Large intestine (tissue), 3 donors: ENCODE results near the gene ITGAE. TPM values are rescaled to one million over a fixed set of nuclear protein-coding genes. Genes with fewer than 3 reads are reported as not detected.
"Not testable (repeated sequence)": the region's sequence is repeated elsewhere in the genome, so short reads cannot be mapped to it uniquely, and the experiment has no call there.

Experiments used
- DNase-seq, 2 donors: peaks; one replicate each; pipeline versions ENCODE4 v3.0.0 to v3.0.0-alpha.2; 2013
- H3K27ac ChIP-seq: one replicate; pipeline ENCODE4 v1.5.1; 2013; ENCODE audit warnings: low read length
- H3K27me3 ChIP-seq: 2 replicates; pipeline ENCODE4 v1.6.1; 2013; ENCODE audit warnings: low read length; ENCODE audit not compliant: control insufficient read depth, insufficient read depth
- H3K36me3 ChIP-seq: 2 replicates; pipeline ENCODE4 v1.6.1; 2013; ENCODE audit warnings: low read length; ENCODE audit not compliant: control insufficient read depth, insufficient read depth
- H3K4me1 ChIP-seq: one replicate; pipeline ENCODE4 v1.6.1; 2013; ENCODE audit warnings: low read length; ENCODE audit not compliant: control insufficient read depth, insufficient read depth
- H3K4me3 ChIP-seq: one replicate; pipeline ENCODE4 v1.5.1; 2013; ENCODE audit warnings: low read length
- H3K9me3 ChIP-seq: one replicate; pipeline ENCODE4 v1.6.1; 2013; ENCODE audit warnings: mild to moderate bottlenecking, low read depth, low read length, moderate library complexity; ENCODE audit not compliant: control insufficient read depth
- WGBS: methylation state at CpG from one replicate; pipeline ENCODE4 v1.1.5; 2013; ENCODE audit warnings: low lambda C conversion rate; ENCODE audit not compliant: insufficient coverage; 5-methylcytosine and 5-hydroxymethylcytosine counted together
- polyA plus RNA-seq: library from polyadenylated mRNA; unstranded; fragments of 120-200 nt; gene quantifications from one replicate; pipeline ENCODE4 v1.2.1, GENCODE V29; 2013

The ITGAE gene
- polyA plus RNA-seq, 1 donor = 45.8 TPM

DNA sequence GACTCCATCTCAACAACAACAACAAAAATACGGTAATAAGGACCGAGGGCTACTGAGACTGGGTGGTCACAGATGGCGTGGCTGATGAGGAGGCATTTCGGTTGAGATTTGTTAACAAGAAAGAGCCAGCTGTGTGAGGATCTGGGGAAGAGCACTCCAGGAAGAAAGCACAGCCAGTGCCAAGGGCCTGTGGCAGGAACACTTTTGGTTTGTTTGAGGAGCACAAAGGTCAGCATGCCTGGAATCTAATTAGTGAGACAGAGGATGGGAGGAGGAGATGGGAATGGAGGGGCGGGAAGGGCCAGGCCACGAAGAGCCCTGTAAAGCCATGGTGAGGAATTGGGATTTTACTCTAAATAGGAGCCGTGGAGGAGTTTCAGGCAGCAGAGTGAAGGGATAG lies 52.4 kb downstream of the ITGAE start:
- no peaks in the 10 kb centered on the region for H3K27me3 ChIP-seq
- DNase-seq = no peak
- no CpG with 5 or more reads among the region's 7 CpGs for WGBS
- H3K27ac ChIP-seq = no peak overlapping the region
- H3K4me3 ChIP-seq = no peak overlapping the region
- no peaks in the 10 kb centered on the region for H3K9me3 ChIP-seq
- H3K4me1 ChIP-seq = no peaks in the 10 kb centered on the region
- H3K36me3 ChIP-seq = no peaks in the 10 kb centered on the region

DNA sequence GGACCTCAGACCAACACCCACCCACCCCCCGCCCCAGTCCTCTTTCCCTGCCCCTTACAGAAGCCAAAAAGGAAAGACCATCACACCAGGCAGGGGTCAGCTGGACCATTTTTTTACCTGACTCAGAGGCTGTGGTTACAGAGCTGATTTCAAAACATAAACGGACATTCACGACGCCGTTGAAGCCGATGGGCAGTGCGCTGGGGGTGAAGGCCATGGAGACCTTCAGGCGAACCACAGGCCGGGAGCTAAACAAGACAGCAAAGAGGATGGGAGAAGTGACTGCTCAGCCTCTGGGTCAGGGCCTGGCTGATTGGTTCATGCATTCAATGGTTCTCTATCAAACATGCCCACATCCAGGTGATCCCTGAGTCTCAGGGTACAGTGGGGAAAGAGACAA lies 53.2 kb downstream of the ITGAE start:
- H3K36me3 ChIP-seq = no peaks in the 10 kb centered on the region
- H3K27me3 ChIP-seq = no peaks in the 10 kb centered on the region
- H3K9me3 ChIP-seq = no peaks in the 10 kb centered on the region
- no peaks in the 10 kb centered on the region for H3K4me1 ChIP-seq
- no peak overlapping the region for H3K4me3 ChIP-seq
- H3K27ac ChIP-seq = no peak overlapping the region
- DNase-seq = no peak
- WGBS = no CpG with 5 or more reads among the region's 9 CpGs

DNA sequence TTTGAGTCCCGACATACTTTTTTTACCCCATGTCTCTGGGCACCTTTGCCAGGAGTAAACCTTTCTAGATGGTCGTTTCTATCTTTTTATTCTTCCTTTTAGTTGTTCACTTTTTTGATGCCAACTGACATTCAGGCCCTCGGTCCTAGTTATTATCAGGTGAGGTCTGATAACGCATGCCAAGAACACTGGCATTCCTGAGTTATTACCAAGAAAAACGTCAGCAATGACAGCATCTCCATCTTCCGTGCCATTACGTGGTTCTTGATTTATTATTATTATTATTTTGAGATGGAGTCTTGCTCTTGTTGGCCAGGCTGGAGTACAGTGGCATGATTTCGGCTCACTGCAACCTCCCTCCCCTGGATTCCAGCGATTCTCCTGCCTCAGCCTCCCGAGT lies 55.9 kb downstream of the ITGAE start:
- no peak for DNase-seq
- Histone ChIP-seq H3K27me3 (no peaks in the 10 kb centered on the region), H3K9me3 (no peaks in the 10 kb centered on the region), H3K36me3 (no peaks in the 10 kb centered on the region), H3K4me3 (no peak overlapping the region), H3K4me1 (no peaks in the 10 kb centered on the region), H3K27ac (no peak overlapping the region)
- 93% methylated on average over 2 of the region's 10 CpGs for WGBS

DNA sequence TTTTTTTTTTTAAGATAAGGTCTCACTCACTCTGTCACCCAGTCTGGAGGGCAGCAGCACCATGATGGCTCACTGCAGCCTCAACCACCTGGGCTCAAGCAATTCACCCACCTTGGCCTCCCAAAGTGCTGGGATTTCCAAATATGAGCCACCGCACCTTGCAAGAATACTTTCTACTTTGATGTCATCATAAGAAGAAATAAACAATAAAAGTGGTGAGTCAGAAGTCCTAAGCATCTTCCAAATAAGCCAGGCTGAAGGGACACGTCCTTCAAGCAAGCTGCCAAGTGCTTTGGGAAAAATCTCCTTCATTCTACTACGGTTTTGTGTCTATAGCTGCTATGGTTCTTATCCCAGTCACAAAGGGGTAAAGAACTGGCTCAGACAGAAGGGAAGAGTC lies 57.0 kb downstream of the ITGAE start:
- H3K4me3 ChIP-seq = no peak overlapping the region
- H3K9me3 ChIP-seq = no peaks in the 10 kb centered on the region
- H3K27me3 ChIP-seq = no peaks in the 10 kb centered on the region
- DNase-seq = no peak
- H3K27ac ChIP-seq = no peak overlapping the region
- H3K4me1 ChIP-seq = peaks cover 3% of the 10 kb centered on the region
- no CpG with 5 or more reads among the region's 3 CpGs for WGBS
- no peaks in the 10 kb centered on the region for H3K36me3 ChIP-seq

DNA sequence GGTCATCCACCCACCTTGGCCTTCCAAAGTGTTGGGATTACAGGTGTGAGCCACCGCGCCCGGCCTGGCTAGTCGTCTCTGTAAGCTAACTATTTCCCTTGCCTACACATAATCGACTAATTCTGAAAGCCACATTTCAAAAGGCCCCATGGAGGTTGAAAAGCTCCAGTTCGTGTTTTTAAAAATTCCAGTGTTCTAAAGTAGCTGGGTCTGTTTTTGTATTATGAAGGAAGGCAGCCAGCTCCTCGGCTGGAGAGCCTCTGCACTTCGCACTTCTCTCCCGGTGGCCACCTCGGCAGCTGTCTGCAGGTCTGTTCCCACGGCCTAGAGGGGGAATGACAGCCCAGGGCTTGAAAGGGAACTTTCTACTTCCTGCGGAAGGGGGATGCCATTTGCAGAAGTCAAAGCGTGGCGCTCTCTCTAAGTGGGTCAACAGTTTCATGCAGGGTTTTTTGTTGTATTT lies 60.3 kb downstream of the ITGAE start:
- H3K36me3 ChIP-seq = no peaks in the 10 kb centered on the region
- no peak for DNase-seq

DNA sequence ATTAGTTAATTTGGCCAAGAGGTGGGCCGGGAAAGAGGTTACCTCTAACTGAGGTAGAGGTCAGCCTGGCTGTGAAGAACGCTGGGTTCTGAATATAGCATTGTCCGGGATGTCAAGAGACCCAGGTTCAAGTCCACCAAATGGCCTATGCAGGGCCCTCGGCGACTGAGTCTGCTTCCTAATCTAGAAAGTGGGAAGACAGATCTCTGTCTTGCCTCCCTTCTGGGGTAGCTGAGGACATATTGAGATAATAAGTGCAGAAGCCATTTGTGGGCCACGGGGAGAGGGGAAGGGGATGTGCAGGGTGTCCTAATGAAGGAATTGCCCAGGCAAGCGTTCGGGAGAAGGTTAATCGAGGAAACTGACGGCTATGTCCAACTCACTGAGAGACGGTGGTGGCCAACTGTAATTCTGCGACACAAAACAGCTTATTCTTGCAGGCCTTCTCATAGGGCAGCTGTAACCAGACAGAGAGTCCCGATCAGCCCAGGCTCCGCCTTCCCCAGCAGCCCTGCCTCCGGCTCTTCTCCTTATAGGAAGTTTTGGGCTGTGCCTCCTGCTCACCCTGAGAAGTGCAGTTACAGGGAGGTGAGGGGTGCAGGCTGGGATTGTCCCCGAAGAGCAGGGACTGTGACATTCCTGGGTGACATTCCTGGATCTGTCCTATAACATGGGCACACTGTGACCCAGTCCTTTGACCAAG lies 61.4 kb downstream of the ITGAE start:
- no peak overlapping the region for H3K27ac ChIP-seq
- H3K4me1 ChIP-seq = peaks cover 16% of the 10 kb centered on the region
- no CpG with 5 or more reads among the region's 16 CpGs for WGBS

More for the DNA sequence above, 60.3 kb downstream of the ITGAE start:
- no peaks in the 10 kb centered on the region for H3K9me3 ChIP-seq
- WGBS = no CpG with 5 or more reads among the region's 14 CpGs
- no peaks in the 10 kb centered on the region for H3K27me3 ChIP-seq
- no peak overlapping the region for H3K27ac ChIP-seq
- H3K4me1 ChIP-seq = peaks cover 16% of the 10 kb centered on the region
- H3K4me3 ChIP-seq = no peak overlapping the region

DNA sequence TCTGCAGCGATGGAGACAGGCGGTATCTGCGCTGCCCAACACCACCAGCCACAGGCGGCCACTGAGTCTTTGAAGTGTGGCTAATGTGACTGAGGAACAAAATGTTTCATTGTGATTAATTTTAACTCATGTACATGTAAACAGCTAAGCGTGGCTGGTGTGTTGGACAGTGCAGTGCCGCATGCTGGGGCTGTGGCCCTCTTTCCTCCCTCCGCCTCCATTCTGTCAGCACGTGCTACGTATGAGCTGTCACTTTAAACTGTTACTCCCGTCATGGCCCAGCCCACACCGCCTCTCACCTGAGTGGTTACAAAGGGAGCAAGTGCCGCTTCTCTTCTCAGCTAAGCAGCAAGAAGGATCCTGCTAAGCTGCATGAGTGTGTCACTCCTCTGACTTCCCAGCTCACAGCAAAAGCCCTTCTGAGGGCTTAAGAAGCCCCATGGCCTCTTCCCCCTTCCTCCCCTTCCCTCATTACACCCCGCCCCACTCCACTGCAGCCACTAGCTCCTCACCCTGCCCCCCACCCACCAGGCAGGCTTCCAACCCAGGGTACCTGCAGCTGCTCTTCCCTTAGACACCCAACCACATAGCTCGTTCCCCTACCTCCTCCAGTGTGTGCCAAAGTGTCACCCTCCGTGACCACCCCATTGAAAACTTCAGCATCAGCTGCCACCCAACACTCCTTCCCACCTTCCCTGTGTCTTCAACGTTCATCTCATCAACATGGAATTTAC lies 62.3 kb downstream of the ITGAE start:
- 57% methylated on average over 2 of the region's 16 CpGs for WGBS
- Histone ChIP-seq H3K27me3 (no peaks in the 10 kb centered on the region), H3K36me3 (no peaks in the 10 kb centered on the region), H3K4me1 (peaks cover 16% of the 10 kb centered on the region), H3K27ac (no peak overlapping the region), H3K4me3 (no peak overlapping the region), H3K9me3 (no peaks in the 10 kb centered on the region)
- DNase-seq = peak; percentile 53 to 74

More for the DNA sequence above, 61.4 kb downstream of the ITGAE start:
- H3K4me3 ChIP-seq = no peak overlapping the region
- no peak for DNase-seq
- no peaks in the 10 kb centered on the region for H3K9me3 ChIP-seq
- H3K36me3 ChIP-seq = no peaks in the 10 kb centered on the region
- H3K27me3 ChIP-seq = no peaks in the 10 kb centered on the region

DNA sequence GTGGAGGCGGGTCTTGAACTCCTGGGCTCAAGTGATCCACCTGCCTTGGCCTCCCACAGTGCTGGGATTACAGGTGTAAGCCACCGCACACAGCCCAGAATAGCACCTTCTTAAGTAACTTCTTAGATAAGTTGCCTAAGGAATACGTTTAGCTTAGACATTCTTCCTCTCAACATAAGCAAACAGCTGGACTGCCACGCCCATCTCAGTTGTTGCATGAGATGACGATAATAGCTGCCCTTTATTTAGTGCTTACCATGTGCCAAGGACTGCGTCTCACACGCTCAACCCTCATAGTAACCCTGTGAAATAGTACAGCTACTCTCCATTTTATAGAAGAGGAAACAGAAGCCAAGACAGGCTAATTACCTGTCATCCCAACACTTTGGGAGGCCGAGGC lies 65.5 kb downstream of the ITGAE start:
- WGBS = 14% methylated on average over 1 of the region's 8 CpGs

DNA sequence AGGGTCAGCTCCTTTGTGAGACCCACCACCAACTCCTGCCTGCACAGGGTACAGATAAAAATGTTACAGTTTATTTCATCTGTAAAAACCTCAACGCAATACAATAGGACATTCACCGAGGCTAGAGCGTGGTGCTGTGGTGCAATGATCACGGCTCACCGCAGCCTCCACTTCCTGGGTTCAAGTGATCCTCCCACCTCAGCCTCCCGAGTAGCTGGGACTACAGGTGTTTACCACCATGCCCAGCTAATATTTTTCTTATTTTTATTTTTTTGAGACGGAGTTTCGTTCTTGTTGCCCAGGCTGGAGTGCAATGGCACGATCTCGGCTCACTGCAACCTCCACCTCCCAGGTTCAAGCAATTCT lies 66.1 kb downstream of the ITGAE start:
- H3K4me3 ChIP-seq, H3K9me3 ChIP-seq, H3K36me3 ChIP-seq, H3K27me3 ChIP-seq, H3K27ac ChIP-seq, DNase-seq: not testable (repeated sequence)
- 100% methylated on average over 1 of the region's 10 CpGs for WGBS
- H3K4me1 ChIP-seq = peaks cover 16% of the 10 kb centered on the region

More for the DNA sequence above, 65.5 kb downstream of the ITGAE start:
- H3K36me3 ChIP-seq = no peaks in the 10 kb centered on the region
- no peak for DNase-seq
- H3K27ac ChIP-seq = no peak overlapping the region
- no peaks in the 10 kb centered on the region for H3K9me3 ChIP-seq
- H3K4me3 ChIP-seq = no peak overlapping the region
- H3K4me1 ChIP-seq = peaks cover 16% of the 10 kb centered on the region
- H3K27me3 ChIP-seq = no peaks in the 10 kb centered on the region

DNA sequence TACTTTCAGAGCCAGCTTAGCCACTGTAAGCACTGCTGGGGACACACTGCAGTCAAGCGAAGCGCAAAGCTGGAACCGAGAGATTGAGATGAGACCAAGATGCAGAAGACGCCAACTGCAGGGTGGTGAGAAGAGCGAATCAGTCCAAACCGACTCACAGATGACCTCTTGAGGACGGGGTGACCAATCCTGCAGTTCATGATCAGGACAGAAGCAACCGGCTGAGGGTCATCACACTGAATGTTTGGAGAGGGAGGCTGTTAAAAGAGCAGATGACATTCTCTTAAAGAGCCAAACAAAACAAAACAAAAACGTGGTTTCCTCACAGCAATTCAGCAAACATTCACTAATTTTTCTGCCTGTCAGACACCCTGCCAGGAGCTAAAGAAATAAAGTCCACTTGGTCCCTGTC lies 68.8 kb downstream of the ITGAE start:
- no CpG with 5 or more reads among the region's 9 CpGs for WGBS
- no peaks in the 10 kb centered on the region for H3K9me3 ChIP-seq
- H3K36me3 ChIP-seq = no peaks in the 10 kb centered on the region
- H3K4me3 ChIP-seq = no peak overlapping the region
- no peak overlapping the region for H3K27ac ChIP-seq
- no peaks in the 10 kb centered on the region for H3K4me1 ChIP-seq
- no peak for DNase-seq
- H3K27me3 ChIP-seq = no peaks in the 10 kb centered on the region
